Iris pigment epithelial cell (primary cell): ENCODE results near the gene CCKAR.

Experiments
- DNase-seq: peaks from one replicate; pipeline ENCODE4 v3.0.0-alpha.2; 2011; ENCODE audit warnings: low read depth

Gene CCKAR, protein sequence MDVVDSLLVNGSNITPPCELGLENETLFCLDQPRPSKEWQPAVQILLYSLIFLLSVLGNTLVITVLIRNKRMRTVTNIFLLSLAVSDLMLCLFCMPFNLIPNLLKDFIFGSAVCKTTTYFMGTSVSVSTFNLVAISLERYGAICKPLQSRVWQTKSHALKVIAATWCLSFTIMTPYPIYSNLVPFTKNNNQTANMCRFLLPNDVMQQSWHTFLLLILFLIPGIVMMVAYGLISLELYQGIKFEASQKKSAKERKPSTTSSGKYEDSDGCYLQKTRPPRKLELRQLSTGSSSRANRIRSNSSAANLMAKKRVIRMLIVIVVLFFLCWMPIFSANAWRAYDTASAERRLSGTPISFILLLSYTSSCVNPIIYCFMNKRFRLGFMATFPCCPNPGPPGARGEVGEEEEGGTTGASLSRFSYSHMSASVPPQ

DNA sequence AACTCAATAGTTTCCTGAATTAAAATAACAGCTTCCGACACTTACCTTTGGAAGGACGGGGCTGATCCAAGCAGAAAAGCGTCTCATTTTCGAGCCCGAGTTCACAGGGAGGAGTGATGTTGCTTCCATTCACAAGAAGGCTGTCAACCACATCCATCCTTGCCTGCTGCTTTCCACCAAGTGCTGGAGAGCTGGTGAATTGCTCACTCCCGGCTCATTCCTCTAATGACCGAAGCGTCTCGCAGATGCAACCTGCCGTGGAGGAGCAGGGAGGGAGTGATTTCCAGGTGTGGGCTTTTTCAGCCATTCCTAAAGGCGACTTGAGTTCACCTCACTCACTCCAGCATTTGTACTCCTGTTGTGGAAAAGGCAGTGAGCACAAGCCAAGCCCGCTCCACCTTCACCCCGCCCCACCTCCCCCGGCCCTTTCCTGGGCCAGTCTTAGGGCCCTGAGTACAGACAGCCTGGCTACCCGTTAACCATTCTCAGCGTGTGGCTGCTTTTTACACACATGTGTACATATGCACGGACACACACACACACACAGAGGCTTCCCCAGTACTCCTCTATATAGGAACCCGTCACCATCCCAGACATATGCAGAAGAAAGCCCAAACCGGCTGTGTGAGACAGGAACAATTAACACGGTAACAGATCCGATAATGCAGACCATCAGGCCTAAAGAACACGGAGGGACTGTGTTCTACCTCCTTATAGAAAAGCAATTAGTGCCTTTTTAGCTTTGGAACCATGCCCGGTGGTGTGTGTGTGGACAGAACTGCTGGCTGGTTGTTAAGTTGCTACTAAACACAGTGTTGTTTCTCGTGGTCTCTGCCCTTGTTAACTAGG is at the start of gene CCKAR:
TSS of gene CCKAR (minus strand) at position 374 of the 849 bp plus-strand sequence. CDS start at position 157, 217 bp downstream.
- DNase-seq = no peak

DNA sequence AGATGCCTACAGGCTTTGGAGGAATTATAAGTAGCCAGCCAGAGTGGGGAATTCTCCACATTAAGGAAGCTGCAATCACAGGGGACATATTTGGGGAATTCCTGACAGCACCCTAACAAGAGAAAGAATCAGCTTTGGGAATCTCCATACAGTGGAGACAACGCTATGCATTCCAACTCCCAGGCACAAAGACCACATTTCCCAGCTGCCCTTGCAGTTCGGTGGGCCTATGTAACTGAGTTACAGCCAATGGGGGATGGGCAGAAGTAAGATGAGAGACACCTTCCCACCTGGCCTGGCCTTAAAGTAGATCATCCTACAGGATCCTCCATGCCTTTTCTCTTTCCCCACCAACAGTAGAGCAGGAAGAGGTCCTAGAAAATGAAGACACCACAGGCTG is 43.4 kb upstream of the CCKAR start:
- no peak for DNase-seq

DNA sequence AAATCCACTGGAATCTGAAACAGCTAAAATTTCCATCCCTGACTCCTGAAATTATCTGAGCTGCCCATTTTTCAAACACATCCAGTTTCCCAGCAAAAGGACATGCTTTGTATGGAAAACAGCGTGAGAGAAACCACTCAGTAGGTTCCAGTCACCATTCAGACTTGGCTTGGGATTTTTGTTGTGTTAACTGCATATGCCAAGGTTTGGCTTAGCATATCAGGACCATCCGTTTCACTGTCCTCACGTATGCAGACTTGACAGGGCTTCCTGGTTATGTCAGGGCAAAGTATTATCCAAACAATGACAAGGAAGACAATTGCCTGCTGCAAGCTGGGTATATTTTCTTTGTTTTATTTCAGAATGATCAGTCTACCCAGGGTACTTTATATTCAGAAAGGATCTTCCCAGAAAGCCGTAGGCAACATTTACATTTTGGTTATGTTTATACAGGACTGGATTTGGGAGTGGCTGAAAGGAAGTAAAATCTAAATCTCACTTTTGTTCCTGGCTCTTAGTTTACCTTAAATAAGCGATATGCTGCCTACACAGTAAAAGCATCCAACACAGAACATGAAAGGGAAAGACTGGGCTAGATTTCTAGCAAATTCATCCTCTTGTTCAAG is 41.3 kb upstream of the CCKAR start:
- DNase-seq = no peak

DNA sequence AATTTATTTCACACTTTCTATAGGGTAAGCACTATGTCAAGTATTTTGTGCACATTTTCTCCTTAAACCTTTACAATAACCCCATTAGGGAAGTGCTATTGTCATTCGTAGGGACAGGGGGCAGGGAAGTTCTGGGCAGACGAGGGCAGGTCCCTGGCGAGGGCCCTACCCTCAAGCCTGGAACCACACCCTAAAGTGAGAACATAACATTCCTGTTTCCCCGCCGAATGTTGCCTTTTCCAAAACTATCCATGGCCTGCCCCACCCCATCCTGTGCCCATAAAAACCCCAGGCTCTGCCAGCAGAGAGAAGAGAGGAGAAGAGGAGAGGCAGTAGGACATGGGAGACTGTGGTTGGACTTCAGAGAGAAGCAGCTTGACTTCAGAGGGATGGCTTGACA is 39.8 kb upstream of the CCKAR start:
- no peak for DNase-seq

DNA sequence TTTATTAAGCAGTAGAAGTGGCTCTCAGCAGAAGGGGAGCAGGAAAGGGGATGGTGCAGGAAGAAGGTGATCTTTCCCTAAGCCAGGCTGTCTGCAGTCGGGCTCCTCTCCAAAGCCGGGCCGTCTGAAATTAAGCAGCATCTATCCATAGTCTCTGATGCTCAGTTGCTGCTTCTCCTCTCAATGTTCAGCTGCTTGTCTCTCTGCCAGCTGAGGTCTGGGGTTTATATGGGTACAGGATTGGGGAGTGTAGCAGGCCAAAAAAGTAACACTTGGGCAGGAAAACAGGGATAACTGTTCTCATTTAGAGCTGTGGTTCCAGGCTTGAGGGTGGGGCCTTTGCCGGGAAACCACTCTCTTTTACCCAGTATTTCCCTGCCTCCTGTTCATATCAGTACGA is 39.2 kb upstream of the CCKAR start:
- no peak for DNase-seq

DNA sequence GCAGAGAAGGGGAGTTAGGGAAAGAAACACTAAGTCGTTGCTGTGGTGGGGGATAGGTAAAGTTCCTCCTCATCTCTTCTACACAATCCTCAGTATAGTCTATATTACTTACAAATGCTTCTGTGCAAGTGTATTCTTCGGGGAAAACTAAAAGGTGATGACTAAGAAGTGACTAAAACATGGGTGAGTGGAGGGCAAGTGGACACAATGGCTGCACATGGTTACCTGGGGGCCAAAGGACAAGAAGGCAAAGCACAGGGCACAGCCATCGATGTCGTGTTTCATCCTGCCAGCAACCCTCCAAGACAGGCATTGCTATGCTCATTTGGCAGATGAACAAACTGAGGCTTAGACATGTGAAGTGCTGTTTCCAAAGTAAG is 35.5 kb upstream of the CCKAR start:
- no peak for DNase-seq

DNA sequence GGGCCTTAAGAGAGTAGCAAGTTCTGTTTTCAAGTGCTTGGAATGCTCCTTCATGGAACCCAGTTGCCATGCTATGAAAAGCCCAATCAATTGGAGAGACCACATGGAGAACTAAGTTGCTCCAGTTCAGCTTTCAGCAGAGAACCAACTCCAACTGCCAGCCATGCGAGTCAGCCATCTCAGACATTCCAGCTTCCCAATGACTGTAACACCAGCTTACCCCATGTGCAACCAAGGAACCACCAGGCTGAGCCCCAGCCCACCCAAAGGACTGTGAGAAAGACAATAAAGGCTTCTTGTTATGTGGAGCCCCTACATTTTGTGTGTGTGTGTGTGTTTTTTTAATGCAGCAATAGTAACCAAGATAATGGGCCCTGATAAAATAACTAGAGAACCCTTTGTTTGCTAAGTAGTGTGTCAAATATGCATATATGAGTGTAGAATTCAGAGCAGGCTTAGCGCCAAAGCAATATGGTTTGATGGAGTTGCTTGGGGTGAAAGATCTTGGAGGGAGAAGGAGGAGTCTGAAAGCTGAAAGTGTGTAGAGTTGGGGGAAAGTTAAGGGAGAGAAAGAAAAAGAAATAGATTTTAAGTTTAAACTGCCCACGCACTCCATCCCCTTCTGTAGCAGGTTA is 35.0 kb upstream of the CCKAR start:
- peak; percentile 66 for DNase-seq

DNA sequence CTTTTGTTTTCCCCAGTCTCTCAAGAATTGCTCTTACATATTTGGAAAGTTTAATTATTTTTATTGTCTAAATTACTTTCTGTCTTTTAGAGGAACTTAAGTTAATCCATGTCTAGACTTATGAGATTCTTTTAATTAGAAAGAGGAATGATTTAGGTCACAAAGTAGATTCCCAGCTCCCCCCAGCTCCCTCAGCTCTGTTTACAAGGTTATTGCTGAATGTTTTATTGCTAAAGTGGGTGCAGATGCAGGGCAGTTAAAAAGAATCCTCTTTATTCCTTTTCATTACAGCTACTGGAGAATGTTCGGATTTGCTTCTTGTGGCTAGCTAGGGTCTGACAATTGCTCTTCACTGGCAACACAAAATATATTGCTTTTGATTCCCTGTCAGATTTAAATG is 33.7 kb upstream of the CCKAR start:
- no peak for DNase-seq

DNA sequence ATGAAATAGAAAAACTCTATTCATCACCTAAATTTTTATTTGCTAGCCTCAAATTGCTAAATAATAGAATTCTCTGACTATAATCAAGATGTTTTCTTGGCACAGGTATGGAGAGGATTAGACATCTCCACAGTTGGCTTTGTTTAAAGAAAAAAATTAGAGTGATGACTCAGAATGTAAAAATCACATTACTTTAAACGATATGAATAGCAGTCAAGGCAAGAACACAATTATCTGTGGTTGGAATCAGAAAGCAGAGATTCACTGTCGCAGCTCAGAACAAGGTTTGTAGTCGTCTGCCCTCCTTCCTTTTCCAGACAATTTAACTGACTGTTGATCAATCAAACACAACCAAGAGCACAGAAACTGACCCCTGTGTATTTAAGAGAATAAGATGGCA is 32.2 kb upstream of the CCKAR start:
- DNase-seq = peak; percentile 66

DNA sequence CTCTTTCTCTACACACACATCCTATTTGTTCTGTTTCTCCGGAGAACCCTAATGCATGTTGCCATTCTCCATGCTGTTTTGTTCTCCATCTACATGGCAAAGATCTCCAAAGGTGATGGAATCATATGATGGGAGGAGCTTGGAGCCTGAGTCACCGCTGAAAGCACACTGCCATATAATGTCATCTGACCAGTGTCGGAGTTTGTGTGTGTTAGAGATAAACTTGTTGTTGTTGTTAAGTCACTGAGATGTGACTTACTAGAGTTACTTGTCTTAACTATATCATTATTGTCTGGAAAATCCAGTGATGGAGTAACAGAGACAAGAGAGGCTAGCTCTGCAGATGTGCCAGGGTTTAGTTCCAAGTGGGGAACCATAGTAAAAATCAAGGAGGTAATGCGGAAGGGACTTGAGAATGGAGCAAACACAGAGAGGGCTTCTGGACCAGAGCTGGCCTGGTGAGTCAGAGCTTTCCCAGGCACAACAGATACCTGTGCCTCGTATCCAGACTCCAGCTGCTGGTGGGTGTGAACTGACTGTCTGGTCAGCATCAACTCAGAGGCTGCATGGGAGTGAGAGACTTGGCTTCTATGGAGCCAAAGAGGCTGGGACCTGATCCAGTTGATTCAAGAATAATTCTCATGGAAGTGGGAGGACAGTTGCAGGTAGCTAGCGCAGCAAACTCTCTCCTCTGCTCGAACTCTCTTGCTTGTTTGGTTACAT is 30.6 kb upstream of the CCKAR start:
- no peak for DNase-seq

DNA sequence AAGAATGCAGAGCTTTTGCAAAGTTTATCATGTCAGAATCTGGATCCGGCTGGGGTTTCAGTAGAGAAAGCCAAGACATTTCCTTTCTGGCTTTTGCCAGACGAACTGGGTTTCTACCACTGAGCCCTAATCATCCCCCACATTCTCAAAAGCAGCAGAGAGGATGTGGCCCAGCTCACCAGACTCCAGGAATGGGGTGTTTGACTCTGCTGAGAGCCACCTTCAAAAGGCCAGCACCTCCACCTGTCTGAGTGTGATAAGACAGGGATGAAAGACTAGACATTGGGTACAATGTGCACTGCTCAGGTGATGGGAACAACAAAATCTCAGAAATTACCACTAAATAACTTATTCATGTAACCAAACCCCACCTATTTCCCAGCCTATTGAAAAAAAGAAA is 25.7 kb upstream of the CCKAR start:
- no peak for DNase-seq

DNA sequence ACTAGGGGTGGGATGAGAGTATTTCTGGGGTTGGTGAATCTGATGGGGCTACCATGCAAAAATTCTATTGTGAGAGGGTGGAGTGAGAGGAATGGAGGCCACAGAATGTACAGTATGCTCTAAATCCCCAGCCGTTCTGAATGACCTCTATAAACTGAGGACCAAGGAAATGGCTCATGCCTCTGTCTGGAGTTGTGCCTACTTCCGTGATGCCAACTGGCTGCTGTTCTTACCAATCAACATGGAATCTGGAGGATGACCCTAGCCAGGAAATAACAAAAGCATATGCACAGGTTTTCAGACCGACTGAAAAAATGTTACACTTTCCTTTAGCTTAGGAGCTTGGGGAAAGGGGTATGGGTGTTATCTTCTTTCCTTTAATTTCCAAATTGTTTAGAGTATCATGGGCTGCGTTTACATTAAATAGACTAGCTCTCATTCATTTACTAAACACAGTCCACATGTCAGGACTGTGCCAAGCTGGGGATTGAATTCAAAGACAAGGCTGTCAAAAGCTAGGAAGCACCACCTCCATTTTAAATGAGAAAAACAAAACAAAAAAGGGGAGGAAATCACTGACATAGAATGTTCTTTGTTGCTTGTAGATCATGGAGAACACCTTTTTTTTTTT is 20.2 kb upstream of the CCKAR start:
- DNase-seq = no peak

DNA sequence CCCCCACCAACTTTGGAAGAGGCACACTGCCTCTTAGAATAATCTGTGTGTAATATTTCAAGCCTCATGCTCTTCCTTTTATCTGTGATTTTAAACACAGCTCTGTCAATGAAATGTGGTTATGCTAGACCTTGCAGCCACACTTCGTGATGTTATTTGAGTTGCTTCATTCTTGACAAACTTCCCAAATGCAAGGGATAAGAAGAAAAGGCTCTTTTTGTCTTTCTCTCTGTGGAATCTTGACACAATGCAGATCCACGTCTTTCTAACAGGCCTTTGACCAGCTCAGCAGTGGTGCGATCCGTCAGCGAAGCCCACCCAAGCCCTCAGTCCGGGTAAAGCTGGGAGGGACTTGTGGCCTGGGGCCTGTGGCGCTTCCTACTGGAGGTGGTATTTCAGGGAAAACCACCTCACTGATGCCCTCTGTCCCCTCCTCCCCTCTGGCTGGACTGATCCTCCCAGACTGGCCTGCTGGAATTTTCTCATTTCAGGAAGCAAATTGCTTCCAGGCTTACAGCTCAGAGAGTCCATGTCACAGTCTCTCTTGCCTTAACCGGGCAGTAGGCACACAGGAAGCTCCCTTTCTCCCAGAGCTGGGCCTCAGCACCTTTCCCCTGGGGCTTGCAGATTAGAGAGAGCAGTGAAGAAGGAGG is 19.5 kb upstream of the CCKAR start:
- DNase-seq = no peak

DNA sequence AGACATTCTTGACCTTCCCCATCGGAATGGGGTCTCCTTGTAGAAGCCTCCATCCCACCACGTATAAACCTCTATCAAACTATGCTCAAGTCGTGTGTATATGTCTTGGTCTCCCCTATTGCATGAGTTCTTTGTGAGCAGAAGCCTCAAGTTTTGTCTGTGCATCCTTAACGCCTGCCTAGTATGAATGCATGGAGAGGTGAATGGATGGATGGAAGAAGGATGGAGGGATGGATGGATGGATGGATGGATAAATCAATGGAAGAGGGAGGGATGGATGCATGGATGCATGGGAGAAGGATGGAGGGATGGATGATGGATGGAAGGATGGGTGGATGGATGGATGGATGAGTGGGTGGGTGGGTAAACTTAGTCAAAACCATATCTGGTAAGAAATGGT is 17.0 kb upstream of the CCKAR start:
- no peak for DNase-seq

DNA sequence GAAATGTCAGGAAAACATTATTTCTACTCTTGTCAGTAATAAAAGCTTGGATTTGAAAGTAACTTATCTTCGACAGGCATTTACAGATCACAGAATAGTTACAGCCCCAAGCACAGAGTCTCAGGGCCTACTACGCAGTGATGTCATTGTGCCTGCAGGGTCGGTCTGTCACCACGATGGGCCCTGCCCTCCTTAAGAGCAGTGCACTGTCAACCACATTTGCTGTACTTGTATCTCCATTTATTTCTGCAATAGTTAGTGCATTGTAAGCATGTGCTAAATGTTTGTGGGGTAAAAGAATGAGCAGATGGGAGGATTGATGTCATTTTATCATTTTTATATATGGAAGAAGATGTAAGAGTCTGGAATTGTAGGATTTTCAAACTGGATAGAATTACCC is 13.6 kb upstream of the CCKAR start:
- no peak for DNase-seq

DNA sequence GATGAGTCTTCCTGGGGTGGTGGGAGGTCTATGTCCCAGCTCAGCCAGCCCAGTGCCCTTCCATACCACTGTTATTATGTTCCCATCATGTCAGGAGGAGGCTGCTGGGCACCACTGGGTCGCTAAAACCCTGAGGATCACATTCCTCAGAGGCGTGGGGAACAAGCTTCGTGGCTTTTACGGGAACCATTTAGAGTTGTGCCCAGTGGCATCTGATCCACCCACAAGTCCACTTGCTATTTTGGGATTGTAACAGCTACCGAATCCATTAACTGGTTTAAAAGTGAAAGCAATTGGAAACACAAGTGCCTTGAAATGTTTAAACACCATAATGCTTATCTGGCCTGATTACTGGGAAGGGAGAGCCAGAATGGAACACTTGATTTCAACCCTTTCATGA is 13.1 kb upstream of the CCKAR start:
- DNase-seq = no peak

DNA sequence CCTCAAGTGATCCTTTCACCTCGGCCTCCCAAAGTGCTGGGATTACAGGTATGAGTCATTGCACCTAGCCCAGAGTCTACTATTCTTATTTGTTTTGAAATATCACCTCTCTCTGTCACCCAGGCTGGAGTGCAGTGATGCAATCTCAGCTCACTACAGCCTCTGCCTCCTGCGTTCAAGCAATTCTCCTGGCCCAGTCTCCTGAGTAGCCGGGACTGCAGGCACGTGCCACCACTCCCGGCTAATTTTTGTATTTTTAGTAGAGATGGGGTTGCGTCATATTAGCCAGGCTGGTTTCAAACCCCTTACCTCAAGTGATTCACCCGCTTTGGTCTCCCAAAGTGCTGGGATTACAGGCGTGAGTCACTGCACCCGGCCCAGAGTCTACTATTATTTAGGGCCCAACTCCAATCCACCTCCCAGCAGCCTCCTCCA is 10.3 kb upstream of the CCKAR start:
- peak; percentile 58 for DNase-seq

DNA sequence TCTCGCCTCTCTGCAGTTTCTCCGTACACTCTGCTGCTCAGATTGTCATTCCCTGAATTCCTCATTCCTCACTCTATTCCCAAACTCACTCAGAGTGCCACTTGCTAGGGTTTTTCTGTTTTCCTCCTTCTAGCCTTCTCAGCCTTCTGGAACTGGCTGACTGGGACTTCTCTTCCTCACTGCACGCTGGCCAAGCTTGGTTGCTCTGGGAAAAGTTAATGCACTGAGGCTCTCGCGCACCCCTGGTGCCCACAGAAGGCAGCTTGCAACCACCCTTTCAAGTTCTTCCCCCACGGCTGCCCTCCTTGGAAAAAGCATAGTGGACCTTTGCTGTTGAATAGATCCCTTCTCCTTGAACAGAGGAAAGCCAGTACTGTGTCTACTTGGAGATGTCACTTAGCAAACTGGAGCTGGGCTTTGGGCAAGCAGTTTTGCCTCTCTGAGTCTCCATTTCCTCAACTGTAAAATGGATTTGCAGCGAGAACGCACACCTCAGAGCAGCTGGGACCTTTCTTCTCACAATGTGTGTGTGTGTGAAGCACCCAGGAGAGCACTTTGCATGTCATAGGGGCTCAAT is 6.0 kb upstream of the CCKAR start:
- no peak for DNase-seq

DNA sequence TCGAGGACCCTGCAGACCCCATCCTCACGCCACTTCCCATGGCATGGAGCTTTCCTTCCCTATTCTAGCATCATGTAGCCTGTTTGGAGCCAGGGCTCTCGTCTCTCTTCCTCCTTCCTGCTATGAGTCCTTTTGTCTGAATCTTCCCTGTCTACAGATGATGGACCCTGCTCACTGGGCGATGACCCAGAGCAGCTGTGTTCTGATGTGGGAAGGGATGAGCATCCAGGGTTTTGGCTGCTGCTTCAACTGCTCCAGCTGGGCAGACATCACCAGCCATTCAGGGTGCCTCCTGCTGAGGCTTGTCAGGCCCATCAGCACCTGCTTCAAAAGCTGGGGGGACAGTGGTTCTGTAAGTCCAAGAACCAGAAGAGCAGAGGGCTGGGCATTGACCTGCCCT is 3.2 kb upstream of the CCKAR start:
- DNase-seq = no peak

DNA sequence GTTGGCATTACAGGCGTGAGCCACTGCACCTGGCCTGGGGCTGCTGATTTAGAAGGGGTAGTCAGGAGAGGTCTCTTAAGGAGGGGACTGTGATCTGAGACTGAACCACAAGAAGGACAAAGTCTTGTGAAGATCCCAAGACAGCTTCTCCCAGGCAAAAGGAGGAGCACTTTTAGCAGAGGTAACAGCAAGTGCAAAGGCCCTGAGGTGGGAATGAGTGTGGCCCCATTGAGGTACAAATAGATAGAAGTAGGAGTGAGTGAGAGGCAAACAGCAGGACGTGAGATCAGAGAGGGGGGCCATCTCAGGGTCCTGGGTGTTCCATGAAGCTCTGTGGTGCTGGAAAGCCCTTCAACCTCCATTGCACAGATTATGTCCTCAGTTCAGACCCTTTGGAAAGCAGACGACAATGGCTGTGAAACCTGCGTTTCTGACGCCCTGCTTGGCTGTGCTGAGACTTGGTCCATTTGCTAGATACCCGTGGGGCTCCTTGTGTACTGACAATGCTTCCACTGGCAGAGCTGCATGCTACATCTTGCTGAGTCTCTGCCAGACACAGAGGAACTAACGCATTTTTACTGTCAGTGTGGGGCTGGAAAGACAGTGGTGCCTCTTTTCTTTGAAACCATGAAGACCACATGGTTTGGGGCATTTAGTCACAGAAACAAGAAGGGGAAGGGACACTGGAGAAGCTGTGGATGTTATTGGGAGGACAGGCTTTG is 1.3 kb upstream of the CCKAR start:
- DNase-seq = no peak
